ENCODE data around the gene TAS2R16.
"Not testable (repeated sequence)": the region's sequence is repeated elsewhere in the genome, so short reads cannot be mapped to it uniquely, and the experiment has no call there.

The TAS2R16 gene

GRCh38 chr7:122970740-122971725, 24.5 kb downstream of the TAS2R16 start:
- DNase-seq: no peak

DNA sequence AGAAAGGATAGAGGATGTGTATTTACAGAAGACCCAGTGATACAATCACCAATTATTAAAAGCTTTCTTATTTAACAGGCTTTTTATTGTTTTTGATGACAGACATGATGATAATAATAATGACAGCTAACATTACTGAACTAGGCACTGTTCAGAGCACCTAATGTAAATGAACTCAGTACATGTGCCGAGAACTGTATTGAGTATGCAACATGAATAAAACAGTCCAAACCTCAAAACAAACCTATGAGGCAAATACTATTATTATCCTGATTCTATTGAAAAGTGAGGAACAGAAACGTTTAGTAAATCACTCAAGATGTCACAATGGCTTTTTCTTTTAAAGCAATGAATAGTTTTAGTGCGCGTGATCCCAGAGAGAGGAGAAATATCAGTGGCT, 27.1 kb downstream of the TAS2R16 start:
- no peak for DNase-seq

- no peak for DNase-seq
Observed at GRCh38 chr7:122965306-122965705, 30.2 kb downstream of the TAS2R16 start.

DNA sequence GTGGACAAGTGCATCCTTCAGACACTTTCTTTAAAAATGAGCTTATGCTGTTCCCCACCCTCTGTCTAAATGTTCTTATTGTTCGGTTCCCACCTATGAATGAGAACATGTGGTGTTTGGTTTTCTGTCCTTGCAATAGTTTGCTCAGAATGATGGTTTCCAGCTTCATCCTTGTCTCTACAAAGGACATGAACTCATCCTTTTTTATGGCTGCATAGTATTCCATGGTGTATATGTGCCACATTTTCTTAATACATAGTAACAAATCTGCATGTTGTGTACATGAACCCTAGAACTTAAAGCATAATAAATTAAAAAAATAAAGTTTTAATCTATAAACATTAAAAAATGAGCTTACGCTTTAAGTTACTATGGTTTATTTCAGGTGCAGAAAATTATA, 41.8 kb downstream of the TAS2R16 start:
- DNase-seq: not testable (repeated sequence)

DNA sequence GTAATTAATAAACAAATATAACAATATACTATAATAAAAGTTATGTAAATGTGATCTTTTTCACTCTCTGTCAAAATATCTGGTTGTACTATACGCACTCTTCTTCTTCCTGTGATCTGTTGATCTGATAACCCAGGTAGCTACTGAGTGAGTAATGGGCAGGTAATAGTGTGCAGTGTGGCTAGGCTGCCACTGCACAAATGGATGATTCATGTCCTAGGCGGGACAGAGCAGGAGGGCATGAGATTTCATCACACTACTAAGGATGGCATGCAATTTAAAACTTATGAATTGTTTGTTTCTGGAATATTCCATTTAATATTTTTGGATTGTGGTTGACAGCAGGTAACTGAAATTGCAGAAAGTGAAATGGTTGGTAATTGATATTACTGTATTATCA, 44.5 kb downstream of the TAS2R16 start:
- DNase-seq: no peak

DNA sequence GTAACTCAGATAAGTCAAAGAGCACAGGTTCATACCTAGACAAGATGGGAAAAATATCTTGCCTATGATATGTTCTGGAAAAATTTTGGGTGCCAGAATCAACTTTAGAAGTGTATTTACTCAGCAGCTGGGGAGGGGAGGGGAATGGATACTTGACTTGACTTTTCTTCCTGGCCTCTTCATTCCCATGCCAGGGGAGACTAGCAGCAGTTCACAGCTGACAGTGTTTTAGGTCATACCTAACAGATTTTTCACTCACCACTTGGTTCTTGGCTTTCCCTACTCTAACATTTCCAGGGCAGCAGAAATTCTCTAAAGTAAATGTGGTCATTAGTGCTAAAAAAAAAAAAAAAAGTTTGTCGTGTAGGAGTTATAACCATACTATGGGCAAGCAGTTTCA, 46.3 kb downstream of the TAS2R16 start:
- DNase-seq: no peak
